ENCODE data around the gene ADD1. TPM values are rescaled to one million over a fixed set of nuclear protein-coding genes. Genes with fewer than 3 reads are reported as not detected.
"Not testable (repeated sequence)": the region's sequence is repeated elsewhere in the genome, so short reads cannot be mapped to it uniquely, and the experiment has no call there.

ADD1 gene
- total and polyA plus RNA-seq, 7 donors: 124 to 224 (median 176) TPM

DNA sequence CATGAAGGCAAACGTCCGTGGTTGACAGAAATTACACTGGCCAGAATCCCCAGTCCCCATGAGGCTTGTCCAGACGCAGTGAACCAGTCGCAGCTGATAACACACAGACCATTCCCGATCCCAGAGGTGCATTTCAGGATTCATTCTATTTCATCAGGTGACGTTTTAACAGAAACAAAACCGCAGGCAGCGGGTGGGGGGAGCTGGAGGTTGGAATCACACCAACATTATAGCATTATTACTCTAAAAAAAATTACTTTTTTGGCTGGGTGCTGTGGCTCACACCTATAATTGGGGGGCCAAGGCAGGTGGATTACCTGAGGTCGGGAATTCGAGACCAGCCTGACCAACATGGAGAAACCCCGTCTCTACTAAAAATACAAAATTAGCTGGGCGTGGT is 94.3 kb downstream of the ADD1 start:
- TF ChIP-seq, protein P1, sequence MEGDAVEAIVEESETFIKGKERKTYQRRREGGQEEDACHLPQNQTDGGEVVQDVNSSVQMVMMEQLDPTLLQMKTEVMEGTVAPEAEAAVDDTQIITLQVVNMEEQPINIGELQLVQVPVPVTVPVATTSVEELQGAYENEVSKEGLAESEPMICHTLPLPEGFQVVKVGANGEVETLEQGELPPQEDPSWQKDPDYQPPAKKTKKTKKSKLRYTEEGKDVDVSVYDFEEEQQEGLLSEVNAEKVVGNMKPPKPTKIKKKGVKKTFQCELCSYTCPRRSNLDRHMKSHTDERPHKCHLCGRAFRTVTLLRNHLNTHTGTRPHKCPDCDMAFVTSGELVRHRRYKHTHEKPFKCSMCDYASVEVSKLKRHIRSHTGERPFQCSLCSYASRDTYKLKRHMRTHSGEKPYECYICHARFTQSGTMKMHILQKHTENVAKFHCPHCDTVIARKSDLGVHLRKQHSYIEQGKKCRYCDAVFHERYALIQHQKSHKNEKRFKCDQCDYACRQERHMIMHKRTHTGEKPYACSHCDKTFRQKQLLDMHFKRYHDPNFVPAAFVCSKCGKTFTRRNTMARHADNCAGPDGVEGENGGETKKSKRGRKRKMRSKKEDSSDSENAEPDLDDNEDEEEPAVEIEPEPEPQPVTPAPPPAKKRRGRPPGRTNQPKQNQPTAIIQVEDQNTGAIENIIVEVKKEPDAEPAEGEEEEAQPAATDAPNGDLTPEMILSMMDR (IDR thresholded peaks at IDR 0.05): no peak
- intact Hi-C loops (cut with DNase I): loop anchor here (5.0 to 10.0 kb wide), 2 partner anchors 173 to 176 kb away; no protein-coding TSS in a partner anchor
- peak in 1 of 2 donors; percentile 15 for DNase-seq
- no peak for ATAC-seq
- Histone ChIP-seq H3K27ac (peak overlapping the region; percentile 97), H3K9me3 (no peaks in the 10 kb centered on the region), H3K4me1 (peaks cover 33% of the 10 kb centered on the region), H3K36me3 (ENCODE audit: insufficient read depth in 1 of 2, low read depth in 1 of 2) (peaks cover 13 to 58% of the 10 kb centered on the region in 2 donors), H3K27me3 (ENCODE audit: insufficient read depth in 3 of 3, low read length in 2 of 3) (no peaks in the 10 kb centered on the region), H3K4me3 (no peak overlapping the region)
- 78 to 83% (median 82%) methylated on average over 10 to 12 of the region's 12 CpGs for WGBS, 3 donors

DNA sequence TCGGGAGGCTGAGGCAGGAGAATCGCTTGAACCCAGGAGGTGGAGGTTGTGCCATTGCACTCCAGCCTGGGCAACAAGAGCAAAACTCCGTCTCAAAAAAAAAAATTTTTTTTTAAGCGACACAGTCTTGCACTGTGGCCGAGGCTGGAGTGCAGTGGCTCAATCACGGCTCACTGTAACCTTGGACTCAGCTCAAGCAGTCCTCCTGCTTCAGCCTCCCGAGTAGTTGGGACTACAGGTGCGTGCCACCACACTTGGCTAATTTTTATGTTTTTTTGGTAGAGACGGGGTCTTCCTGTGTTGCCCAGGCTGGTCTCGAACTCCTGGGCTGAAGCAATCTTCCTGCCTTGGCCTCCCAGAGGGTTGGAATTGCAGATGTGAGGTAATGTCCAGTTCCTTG is 94.8 kb downstream of the ADD1 start:
- intact Hi-C loops (cut with DNase I): loop anchor here (5.0 to 10.0 kb wide), 2 partner anchors 174 to 176 kb away; no protein-coding TSS in a partner anchor

GRCh38 chr4:2938906-2939305 is 95.3 kb downstream of the ADD1 start:
- Histone ChIP-seq H3K4me3 (no peak overlapping the region), H3K27ac (no peak overlapping the region), H3K4me1 (peaks cover 26% of the 10 kb centered on the region), H3K9me3 (no peaks in the 10 kb centered on the region), H3K36me3 (ENCODE audit: insufficient read depth in 1 of 2, low read depth in 1 of 2) (peaks cover 13 to 67% of the 10 kb centered on the region in 2 donors), H3K27me3 (ENCODE audit: insufficient read depth in 3 of 3, low read length in 2 of 3) (no peaks in the 10 kb centered on the region)
- 80 to 85% (median 82%) methylated on average over 14 of the region's 14 CpGs for WGBS, 3 donors
- TF ChIP-seq, protein P1 (IDR thresholded peaks at IDR 0.05): no peak
- ATAC-seq: no peak
- intact Hi-C loops (cut with DNase I): loop anchor here (5.0 to 10.0 kb wide), 2 partner anchors 174 to 177 kb away; no protein-coding TSS in a partner anchor
- peak; percentile 10 to 35 for DNase-seq

More for the DNA sequence above, 94.8 kb downstream of the ADD1 start:
- H3K4me3 ChIP-seq; ATAC-seq; H3K27ac ChIP-seq; H3K9me3 ChIP-seq; DNase-seq; H3K27me3 ChIP-seq (ENCODE audit: insufficient read depth in 3 of 3, low read length in 2 of 3): not testable (repeated sequence)
- WGBS, 3 donors: 88 to 95% (median 91%) methylated on average over 10 of the region's 10 CpGs
- Histone ChIP-seq H3K36me3 (ENCODE audit: insufficient read depth in 1 of 2, low read depth in 1 of 2) (peaks cover 13 to 62% of the 10 kb centered on the region in 2 donors), H3K4me1 (peaks cover 31% of the 10 kb centered on the region)

DNA sequence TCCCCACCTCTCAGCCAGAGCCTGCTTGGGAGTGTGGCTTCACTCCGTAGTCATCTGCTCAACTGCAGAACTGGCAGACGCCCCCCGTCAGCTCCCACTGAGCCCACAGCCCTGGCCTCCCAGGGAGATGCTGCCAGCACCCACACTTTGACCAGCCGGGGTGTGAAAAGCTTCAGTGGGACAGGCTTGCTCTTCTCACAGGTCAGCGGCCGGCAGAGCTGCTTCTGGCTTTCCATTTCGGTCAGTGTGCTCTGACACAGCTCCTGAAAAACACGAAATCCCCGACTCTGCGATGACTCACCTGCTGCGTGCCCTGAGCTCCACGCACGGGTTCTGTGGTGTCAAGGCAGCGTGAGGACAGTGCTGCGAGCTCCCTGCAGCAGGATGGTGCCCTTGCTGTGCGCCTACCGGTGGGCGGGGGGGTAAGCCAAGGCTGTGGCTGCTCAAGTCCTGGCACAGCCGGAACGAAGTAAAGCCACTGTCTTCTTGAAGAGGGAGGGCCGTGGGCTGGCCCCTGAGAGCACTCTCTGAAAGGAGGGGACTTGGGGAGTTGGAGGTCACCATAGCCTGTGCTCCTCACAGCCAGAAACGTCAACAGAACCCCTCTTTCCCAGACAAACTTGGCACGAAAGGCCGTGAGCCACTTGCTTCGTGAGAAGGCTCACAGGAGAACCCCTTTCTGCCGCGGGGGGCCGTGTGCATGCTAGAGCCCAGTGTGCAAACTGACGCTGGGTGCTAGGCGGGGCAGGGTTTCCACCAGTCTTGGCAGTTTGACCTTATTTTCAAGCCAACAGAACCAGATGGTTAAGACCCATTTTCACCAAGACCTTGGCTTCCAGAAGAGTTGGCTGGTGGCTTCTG is 96.0 kb downstream of the ADD1 start:
- Histone ChIP-seq H3K9me3 (no peaks in the 10 kb centered on the region), H3K4me3 (no peak overlapping the region), H3K4me1 (peaks cover 26% of the 10 kb centered on the region), H3K27ac (no peak overlapping the region), H3K36me3 (ENCODE audit: insufficient read depth in 1 of 2, low read depth in 1 of 2) (peaks cover 13 to 74% of the 10 kb centered on the region in 2 donors), H3K27me3 (ENCODE audit: insufficient read depth in 3 of 3, low read length in 2 of 3) (no peaks in the 10 kb centered on the region)
- TF ChIP-seq, protein P1 (IDR thresholded peaks at IDR 0.05): no peak
- WGBS, 3 donors: 81 to 85% (median 84%) methylated on average over 30 of the region's 30 CpGs
- no peak for ATAC-seq
- peak; percentile 12 to 41 for DNase-seq
- intact Hi-C loops (cut with DNase I): loop anchor here (5.0 to 10.0 kb wide), 2 partner anchors 175 to 177 kb away; no protein-coding TSS in a partner anchor
